Progenitor cell of endocrine pancreas (in vitro differentiated cells): ENCODE data around the gene SMNDC1. TPM values are rescaled to one million over a fixed set of nuclear protein-coding genes. Genes with fewer than 3 reads are reported as not detected.

Experiments used
- DNase-seq: peaks from one replicate; pipeline ENCODE4 v3.0.0; 2021; ENCODE audit warnings: low spot score; ENCODE audit not compliant: unreplicated experiment
- H3K27ac Mint-ChIP-seq: 2 replicates; pipeline ENCODE4 v1.8.0; 2021; ENCODE audit warnings: mild to moderate bottlenecking, moderate library complexity, mixed read lengths
- H3K27me3 Mint-ChIP-seq: 2 replicates; pipeline ENCODE4 v1.8.0; 2021; ENCODE audit warnings: mixed read lengths
- H3K36me3 Mint-ChIP-seq: 2 replicates; pipeline ENCODE4 v1.8.0; 2022; ENCODE audit warnings: mixed read lengths; ENCODE audit not compliant: insufficient read depth
- H3K4me1 Mint-ChIP-seq: 2 replicates; pipeline ENCODE4 v1.8.0; 2021; ENCODE audit warnings: low read depth, mixed read lengths
- H3K4me3 Mint-ChIP-seq: 2 replicates; pipeline ENCODE4 v1.8.0; 2021; ENCODE audit warnings: low read depth, mild to moderate bottlenecking, moderate library complexity, mixed read lengths
- H3K9me3 Mint-ChIP-seq: 2 replicates; pipeline ENCODE4 v1.8.0; 2021; ENCODE audit warnings: low read depth, mixed read lengths
- total RNA-seq: library from RNA; stranded (reverse); gene quantifications from 2 replicates; pipeline ENCODE4 v1.2.1, GENCODE V29; 2021
- TF ChIP-seq, protein P1 (sequence below): fragments of 200-600 bp; sonication (generic); IDR thresholded peaks from one replicate; pipeline ENCODE4 v1.5.0; 2021; ENCODE audit warnings: antibody characterized with exemption, mild to moderate bottlenecking; ENCODE audit not compliant: unreplicated experiment

Gene SMNDC1
- total RNA-seq, 1 donor from 2014 or later: 41.4 TPM

DNA sequence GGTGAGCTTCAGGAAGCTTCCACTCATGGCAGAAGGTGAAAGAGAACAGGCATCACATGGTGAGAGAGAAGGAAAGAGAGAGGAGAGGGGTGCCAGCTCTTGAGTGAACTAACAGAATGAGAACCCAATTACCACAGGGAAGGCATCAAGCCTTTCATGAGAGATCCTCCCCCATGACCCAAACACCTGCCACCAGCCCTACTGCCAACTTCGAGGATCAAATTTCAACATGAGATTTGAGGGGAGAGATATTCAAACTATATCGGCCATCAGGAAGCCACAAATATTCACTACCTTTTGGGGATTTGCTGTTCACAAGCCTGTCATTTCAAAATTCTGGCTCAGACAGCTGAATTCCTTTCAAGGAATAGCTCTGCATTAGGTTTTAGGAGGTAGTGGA, 39.9 kb upstream of the SMNDC1 start:
- H3K4me1 Mint-ChIP-seq: peaks cover 3% of the 10 kb centered on the region
- H3K4me3 Mint-ChIP-seq: no peak overlapping the region
- H3K27me3 Mint-ChIP-seq: peaks cover 17% of the 10 kb centered on the region
- H3K9me3 Mint-ChIP-seq: no peaks in the 10 kb centered on the region
- TF ChIP-seq, protein P1, sequence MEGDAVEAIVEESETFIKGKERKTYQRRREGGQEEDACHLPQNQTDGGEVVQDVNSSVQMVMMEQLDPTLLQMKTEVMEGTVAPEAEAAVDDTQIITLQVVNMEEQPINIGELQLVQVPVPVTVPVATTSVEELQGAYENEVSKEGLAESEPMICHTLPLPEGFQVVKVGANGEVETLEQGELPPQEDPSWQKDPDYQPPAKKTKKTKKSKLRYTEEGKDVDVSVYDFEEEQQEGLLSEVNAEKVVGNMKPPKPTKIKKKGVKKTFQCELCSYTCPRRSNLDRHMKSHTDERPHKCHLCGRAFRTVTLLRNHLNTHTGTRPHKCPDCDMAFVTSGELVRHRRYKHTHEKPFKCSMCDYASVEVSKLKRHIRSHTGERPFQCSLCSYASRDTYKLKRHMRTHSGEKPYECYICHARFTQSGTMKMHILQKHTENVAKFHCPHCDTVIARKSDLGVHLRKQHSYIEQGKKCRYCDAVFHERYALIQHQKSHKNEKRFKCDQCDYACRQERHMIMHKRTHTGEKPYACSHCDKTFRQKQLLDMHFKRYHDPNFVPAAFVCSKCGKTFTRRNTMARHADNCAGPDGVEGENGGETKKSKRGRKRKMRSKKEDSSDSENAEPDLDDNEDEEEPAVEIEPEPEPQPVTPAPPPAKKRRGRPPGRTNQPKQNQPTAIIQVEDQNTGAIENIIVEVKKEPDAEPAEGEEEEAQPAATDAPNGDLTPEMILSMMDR: no peak
- no peak for DNase-seq
- H3K36me3 Mint-ChIP-seq: no peaks in the 10 kb centered on the region
- no peak overlapping the region for H3K27ac Mint-ChIP-seq

- TF ChIP-seq, protein P1: no peak
- no peak overlapping the region for H3K4me3 Mint-ChIP-seq
- peaks cover 3% of the 10 kb centered on the region for H3K4me1 Mint-ChIP-seq
- no peaks in the 10 kb centered on the region for H3K9me3 Mint-ChIP-seq
- H3K36me3 Mint-ChIP-seq: no peaks in the 10 kb centered on the region
- H3K27me3 Mint-ChIP-seq: peaks cover 17% of the 10 kb centered on the region
- no peak for DNase-seq
- H3K27ac Mint-ChIP-seq: no peak overlapping the region
These were observed 39.2 kb upstream of the SMNDC1 start for GRCh38 chr10:110343947-110344346.

DNA sequence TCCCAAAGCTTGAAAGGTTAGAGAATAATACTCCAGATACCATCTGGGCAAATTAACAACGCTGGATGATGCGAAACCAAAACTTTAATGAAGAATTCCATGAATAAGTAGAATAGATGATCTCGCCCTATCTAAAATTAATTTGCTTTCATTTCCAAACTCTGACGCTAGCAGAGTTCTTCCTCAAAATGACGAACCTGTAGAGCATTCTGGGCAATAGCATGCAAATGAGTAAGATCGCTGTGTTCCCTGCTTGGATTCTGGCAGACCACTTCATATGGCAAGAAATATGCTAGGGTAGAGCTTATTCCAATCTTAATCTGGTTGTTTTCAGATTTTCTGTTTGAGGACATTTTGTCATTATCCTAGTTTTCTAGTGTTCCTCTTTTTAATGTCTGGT, 36.1 kb upstream of the SMNDC1 start:
- no peak overlapping the region for H3K27ac Mint-ChIP-seq
- H3K36me3 Mint-ChIP-seq: no peaks in the 10 kb centered on the region
- no peaks in the 10 kb centered on the region for H3K9me3 Mint-ChIP-seq
- H3K4me1 Mint-ChIP-seq: peaks cover 4% of the 10 kb centered on the region
- DNase-seq: no peak
- no peak overlapping the region for H3K4me3 Mint-ChIP-seq
- H3K27me3 Mint-ChIP-seq: peaks cover 12% of the 10 kb centered on the region
- TF ChIP-seq, protein P1: no peak

DNA sequence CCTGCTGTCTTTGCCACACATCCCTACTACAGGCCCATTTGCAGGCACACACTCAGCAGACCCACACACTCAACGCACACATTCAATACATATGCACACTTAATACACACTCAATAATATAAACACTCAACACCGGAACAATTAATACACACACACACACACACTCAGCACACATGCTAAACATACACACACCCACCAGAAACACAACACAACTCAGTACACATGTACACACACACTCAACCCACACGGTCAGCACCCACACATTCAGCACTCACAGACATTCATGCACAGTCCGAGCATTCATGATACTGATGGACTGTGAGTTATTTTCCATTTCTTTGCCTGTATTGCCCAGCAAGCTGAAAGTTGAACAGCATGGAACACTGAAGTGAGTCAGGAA, 35.4 kb upstream of the SMNDC1 start:
- no peak overlapping the region for H3K4me3 Mint-ChIP-seq
- H3K36me3 Mint-ChIP-seq: no peaks in the 10 kb centered on the region
- H3K9me3 Mint-ChIP-seq: no peaks in the 10 kb centered on the region
- H3K27me3 Mint-ChIP-seq: peaks cover 12% of the 10 kb centered on the region
- DNase-seq: no peak
- no peak overlapping the region for H3K27ac Mint-ChIP-seq
- H3K4me1 Mint-ChIP-seq: peaks cover 4% of the 10 kb centered on the region
- TF ChIP-seq, protein P1: no peak

DNA sequence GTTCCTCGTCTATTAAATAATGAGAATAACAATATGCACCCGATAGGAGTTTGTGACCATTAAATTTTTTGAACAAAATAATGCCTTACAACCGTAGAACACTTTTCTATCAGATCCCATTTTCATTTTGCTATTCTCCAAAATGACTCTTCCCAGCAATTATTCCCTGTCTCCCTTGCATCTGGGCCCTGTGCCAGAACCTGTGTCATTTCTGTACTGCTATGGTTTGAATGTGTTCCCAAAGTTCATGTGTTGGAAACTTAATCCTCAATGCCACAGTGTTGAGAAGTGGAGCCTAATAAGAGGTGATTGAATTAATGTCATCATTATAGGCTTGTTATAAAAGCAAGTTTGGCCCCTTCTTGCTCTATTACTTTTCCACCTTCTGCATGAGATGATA, 33.2 kb upstream of the SMNDC1 start:
- H3K4me1 Mint-ChIP-seq: peaks cover 4% of the 10 kb centered on the region
- H3K36me3 Mint-ChIP-seq: no peaks in the 10 kb centered on the region
- TF ChIP-seq, protein P1: no peak
- H3K4me3 Mint-ChIP-seq: no peak overlapping the region
- no peaks in the 10 kb centered on the region for H3K9me3 Mint-ChIP-seq
- H3K27ac Mint-ChIP-seq: no peak overlapping the region
- peaks cover 5% of the 10 kb centered on the region for H3K27me3 Mint-ChIP-seq
- DNase-seq: no peak

- TF ChIP-seq, protein P1: no peak
- Mint-ChIP-seq H3K36me3 (no peaks in the 10 kb centered on the region), H3K4me1 (peaks cover 4% of the 10 kb centered on the region), H3K27me3 (peaks cover under 1% of the 10 kb centered on the region), H3K27ac (no peak overlapping the region), H3K9me3 (peaks cover 2% of the 10 kb centered on the region), H3K4me3 (no peak overlapping the region)
- no peak for DNase-seq
These were observed 32.7 kb upstream of the SMNDC1 start for GRCh38 chr10:110337401-110337800.
